H7 (cell line): ENCODE data around the gene TRPV4. TPM values are rescaled to one million over a fixed set of nuclear protein-coding genes. Genes with fewer than 3 reads are reported as not detected.

Experiments used
- DNase-seq: peaks from one replicate; pipeline ENCODE4 v3.0.0; 2012
- H3K27me3 ChIP-seq: 2 replicates; pipeline ENCODE4 v1.6.0; 2011; ENCODE audit warnings: mild to moderate bottlenecking, low read length; ENCODE audit not compliant: control insufficient read depth, insufficient read depth
- H3K36me3 ChIP-seq: replicated peaks from 2 replicates; pipeline ENCODE4 v1.5.1; 2011; ENCODE audit warnings: low read length; ENCODE audit not compliant: control insufficient read depth, insufficient read depth
- H3K4me3 ChIP-seq: 2 replicates; pipeline ENCODE4 v1.5.1; 2011; ENCODE audit warnings: low read depth, mild to moderate bottlenecking, control low read depth, low read length, moderate library complexity; ENCODE audit not compliant: insufficient read depth
- total RNA-seq: library from RNA; depleted of rRNA; stranded (reverse); fragments of >200 nt; shearing (Covaris generic); gene quantifications from 2 replicates; pipeline ENCODE4 v1.2.3, GENCODE V29; 2014

TRPV4 gene
- total RNA-seq, 1 experiment from 2014 or later: 1.6 TPM

DNA sequence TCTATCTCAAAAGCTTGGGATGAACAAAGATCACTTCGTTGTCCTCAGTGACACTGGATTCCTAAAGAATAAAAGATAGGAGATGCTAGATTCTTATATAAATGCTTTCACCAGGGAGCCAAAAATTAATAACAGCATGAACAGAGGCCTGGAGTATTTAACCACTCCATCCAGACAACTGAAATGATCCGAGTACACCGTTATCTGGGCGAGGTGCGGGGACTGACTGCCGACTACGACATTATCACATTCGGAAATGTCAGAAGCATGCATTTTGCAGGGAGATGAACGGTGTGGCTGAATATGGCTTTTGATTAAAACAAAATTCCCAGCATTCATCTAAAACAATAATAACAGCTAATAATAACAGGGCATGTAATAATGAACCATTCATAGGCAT, 56.6 kb downstream of the TRPV4 start:
- Histone ChIP-seq H3K4me3 (no peak overlapping the region), H3K27me3 (no peaks in the 10 kb centered on the region), H3K36me3 (no peaks in the 10 kb centered on the region)
- DNase-seq: no peak

DNA sequence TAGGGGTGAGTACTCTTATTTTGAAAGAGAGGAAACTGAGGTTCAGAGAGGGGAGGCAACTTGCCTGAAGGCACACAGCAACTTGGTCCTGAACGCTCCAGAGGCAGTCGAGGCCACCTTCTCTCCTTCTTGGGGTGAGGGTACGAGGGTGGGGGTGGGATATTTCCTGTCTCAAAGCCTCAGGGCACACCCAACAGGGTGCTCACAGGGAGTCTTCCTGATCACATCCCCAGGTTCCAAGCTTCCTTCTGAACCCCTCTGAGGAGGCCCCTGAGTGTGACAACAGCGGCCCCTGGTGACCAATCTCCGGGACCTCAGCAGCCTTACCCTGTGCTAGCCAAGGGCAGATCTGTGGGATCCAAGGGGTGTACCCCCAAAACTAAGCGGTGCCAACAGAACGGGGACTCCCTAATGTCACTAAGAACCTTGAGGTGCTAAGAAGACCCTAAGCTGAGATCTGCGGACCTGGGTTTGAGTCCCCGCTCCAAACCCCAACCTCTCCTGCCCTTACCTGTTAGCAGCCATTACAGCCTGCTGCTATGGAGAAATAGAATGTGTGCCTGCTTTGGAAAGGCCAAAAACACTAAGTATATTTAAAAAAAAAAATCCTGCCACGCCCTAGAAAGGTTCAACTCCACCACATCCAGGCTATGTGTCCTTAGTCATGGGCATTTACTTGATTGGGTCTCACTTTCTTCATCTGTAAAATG, 57.9 kb downstream of the TRPV4 start:
- DNase-seq: peak; percentile 90
- Histone ChIP-seq H3K27me3 (no peaks in the 10 kb centered on the region), H3K4me3 (no peak overlapping the region), H3K36me3 (no peaks in the 10 kb centered on the region)

GRCh38 chr12:109773384-109774011, 59.7 kb downstream of the TRPV4 start:
- DNase-seq: peak; percentile 37
- no peak overlapping the region for H3K4me3 ChIP-seq
- no peaks in the 10 kb centered on the region for H3K27me3 ChIP-seq
- H3K36me3 ChIP-seq: no peaks in the 10 kb centered on the region

DNA sequence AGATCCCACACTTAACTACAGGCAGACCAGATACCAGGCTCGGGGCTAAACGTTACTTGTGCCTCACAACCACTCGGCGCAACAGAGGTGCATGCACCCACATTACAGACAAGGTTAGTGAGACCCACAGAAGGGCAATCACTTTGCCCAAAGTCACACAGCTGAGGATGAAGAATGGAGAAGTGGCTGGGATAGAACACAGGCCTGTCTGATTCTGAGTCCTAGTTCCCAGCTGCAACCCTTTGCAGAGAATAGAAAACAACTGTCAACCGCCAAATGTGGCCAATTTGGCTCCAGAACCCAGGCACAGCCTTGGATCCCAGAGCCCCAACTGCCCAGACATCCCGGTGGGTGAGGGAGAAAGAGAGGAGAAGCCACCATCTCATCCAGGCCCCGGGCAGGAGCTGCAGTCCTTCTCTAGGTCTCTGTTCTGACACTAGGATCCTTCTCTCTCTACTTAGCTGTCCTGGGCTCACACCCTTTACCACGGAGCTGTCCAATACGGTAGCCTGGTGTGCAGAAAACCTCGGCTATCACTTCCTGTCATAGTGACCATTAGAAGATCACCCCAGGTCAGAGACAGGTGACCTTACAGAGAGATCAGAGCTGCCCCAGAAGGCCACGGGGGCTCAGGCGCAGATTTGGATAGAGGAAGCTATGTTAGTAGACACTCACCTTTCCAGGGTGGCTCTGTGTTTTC, 60.4 kb downstream of the TRPV4 start:
- peak; percentile 32 for DNase-seq
- Histone ChIP-seq H3K4me3 (no peak overlapping the region), H3K36me3 (no peaks in the 10 kb centered on the region), H3K27me3 (no peaks in the 10 kb centered on the region)

- Histone ChIP-seq H3K4me3 (no peak overlapping the region), H3K27me3 (no peaks in the 10 kb centered on the region), H3K36me3 (no peaks in the 10 kb centered on the region)
- DNase-seq: peak; percentile 67
Measured at GRCh38 chr12:109771746-109772621, 61.2 kb downstream of the TRPV4 start.

DNA sequence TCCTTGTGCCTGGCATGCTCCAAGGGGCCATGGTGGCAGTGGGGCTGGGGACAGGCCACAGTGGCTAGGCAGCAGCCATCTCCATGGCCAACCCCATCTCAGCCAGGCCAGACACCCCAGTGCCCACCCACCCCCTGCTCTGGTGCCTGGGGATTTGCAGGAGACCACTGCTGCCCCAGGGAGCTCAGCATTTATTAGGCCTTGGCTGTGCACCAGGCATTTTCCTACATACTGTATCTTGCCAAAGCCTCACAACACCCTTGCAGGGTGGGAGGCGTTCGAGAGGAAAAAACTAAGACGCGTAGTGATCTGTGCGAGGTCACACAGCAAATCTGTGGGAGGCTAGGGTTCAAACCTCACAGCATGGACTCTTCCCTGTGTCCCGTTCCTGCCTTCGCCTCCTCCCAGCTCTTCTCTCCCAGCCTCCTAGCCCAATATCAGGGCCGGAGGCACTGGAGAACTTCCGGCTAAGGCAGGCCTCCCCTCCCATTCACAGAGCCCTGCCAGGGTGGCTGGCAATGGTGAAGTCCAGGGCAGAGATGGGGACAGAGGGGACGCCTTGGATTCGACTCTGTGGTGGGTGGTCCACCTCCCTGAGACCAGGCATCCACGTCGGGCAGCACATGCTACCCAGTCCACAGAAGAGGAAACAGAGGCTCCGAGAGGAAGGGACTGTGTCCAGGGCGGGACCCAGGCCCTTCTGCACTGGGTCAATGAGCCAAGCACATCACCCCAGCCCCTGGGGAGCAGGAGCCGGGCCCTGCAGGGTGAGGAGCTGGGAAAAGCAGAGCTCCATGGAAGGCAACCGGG, 62.1 kb downstream of the TRPV4 start:
- Histone ChIP-seq H3K36me3 (no peaks in the 10 kb centered on the region), H3K27me3 (no peaks in the 10 kb centered on the region), H3K4me3 (no peak overlapping the region)
- peak; percentile 50 for DNase-seq

DNA sequence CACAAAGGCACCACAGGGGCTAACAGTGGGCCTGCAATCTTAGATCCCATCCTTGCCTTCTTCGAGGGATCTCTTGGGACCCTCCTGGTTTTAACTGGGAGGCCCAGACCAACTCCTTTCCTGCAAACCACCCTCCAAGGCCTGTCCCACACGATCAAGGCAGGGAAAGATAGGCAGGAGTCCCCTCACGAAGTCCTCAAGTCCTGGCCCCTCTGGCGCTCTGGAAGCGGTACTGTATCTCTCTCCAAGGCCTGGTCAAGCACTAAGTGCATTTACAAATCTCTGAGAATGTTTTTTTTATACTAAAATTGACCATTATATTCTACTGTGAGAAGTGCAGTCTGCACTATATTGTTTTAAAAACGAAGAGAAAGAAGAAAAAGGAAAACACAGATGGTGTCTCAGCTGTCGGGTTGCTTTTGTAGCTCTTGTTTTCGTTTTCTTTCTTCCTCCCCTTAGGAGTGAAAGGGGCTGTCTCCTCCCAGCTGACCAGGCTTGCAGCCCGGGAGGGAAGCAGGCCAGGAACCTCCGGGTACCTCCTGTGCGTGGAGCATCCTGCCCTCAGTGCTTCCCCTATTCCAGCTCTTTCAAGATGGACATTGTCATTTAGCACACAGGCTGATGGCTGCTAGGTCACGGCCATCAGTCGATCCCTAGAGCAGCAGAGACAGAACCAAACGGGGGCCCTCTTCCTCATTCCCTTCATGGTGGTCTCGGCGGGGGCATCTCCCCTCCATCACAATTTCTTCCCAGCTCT, 62.9 kb downstream of the TRPV4 start:
- no peaks in the 10 kb centered on the region for H3K27me3 ChIP-seq
- DNase-seq: peak; percentile 49
- H3K4me3 ChIP-seq: no peak overlapping the region
- no peaks in the 10 kb centered on the region for H3K36me3 ChIP-seq

- Histone ChIP-seq H3K4me3 (no peak overlapping the region), H3K36me3 (no peaks in the 10 kb centered on the region), H3K27me3 (no peaks in the 10 kb centered on the region)
- peak; percentile 60 for DNase-seq
Measured at GRCh38 chr12:109768901-109769670, 64.1 kb downstream of the TRPV4 start.

DNA sequence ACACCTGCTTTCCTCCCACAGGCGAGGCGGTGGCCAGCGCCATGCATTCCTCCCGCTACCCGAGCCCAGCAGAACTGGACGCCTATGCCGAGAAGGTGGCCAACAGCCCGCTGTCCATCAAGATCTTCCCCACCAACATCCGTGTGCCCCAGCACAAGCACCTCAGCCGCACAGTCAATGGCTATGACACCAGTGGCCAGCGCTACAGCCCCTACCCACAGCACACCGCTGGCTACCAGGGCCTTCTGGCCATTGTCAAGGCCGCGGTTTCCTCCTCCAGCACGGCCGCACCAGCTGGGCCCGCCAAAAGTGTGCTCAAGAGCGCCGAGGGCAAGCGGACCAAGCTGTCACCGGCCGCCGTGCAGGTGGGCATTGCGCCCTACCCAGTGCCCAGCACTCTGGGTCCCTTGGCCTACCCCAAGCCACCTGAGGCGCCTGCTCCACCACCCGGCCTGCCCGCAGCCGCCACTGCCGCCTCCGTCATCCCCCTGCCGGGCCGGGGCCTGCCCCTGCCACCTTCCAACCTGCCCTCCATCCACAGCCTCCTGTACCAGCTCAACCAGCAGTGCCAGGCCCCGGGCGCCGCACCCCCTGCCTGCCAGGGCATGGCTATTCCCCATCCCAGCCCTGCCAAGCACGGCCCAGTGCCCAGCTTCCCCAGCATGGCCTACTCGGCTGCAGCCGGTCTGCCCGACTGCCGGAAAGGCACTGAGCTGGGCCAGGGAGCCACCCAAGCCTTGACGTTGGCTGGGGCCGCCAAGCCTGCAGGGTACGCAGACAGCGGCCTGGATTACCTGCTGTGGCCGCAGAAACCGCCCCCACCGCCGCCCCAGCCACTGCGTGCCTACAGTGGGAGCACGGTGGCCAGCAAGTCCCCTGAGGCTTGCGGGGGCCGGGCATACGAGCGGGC, 65.0 kb downstream of the TRPV4 start:
- no peaks in the 10 kb centered on the region for H3K27me3 ChIP-seq
- H3K36me3 ChIP-seq: no peaks in the 10 kb centered on the region
- H3K4me3 ChIP-seq: no peak overlapping the region
- DNase-seq: peak; percentile 50

DNA sequence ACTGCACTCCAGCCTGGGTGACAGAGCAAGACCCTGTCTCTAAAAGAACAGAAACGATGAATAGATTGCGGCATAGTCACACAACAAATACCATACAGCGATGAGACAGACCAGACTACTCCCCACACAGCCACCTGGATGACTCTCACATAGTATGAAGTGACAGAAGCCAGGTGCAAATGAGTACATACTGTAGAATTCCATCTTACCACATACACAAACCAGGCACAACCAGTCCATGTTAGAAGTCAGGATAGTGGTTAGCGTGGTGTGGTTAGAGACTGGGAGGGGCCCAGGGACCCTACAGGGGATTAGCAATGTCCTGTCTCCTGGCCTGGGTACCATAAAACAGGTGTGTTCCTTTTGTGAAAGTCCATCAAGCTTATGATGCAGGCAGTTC, 65.7 kb downstream of the TRPV4 start:
- H3K4me3 ChIP-seq: no peak overlapping the region
- no peak for DNase-seq

DNA sequence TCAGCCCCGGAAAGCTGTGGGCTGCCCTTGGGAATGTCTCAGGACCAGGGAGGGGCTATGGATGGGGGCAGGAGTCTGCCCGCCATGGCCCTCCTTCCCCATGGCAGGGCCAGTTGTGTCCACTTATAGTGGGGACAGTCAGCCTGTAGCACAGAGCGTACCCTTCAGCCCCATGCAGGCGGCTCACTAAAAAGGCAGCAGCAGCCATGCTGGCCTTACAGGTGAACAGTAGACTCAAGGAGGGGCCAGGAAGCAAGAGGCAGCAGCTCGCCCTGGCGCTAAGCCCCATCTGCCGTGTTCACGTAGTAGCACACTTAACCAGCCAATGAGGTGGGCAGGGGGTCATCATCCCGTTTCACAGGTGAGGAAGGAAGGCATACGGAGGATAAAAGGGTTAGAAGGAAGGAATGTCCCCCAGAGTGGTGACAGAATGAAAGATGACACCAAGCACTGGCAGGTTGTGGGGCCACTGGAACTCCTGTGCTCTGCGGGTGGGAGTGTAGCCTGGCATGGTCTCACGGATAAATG, 66.9 kb downstream of the TRPV4 start:
- DNase-seq: peak; percentile 40
- Histone ChIP-seq H3K27me3 (no peaks in the 10 kb centered on the region), H3K36me3 (no peaks in the 10 kb centered on the region), H3K4me3 (no peak overlapping the region)

More for the DNA sequence above, 65.7 kb downstream of the TRPV4 start:
- no peaks in the 10 kb centered on the region for H3K27me3 ChIP-seq
- H3K36me3 ChIP-seq: no peaks in the 10 kb centered on the region

- no peaks in the 10 kb centered on the region for H3K27me3 ChIP-seq
- DNase-seq: peak; percentile 20
- no peaks in the 10 kb centered on the region for H3K36me3 ChIP-seq
- H3K4me3 ChIP-seq: no peak overlapping the region
Measured at GRCh38 chr12:109765446-109765810, 67.8 kb downstream of the TRPV4 start.
